ENCODE measurements around the gene SFT2D3. TPM values are rescaled to one million over a fixed set of nuclear protein-coding genes. Genes with fewer than 3 reads are reported as not detected.

Gene SFT2D3
- total RNA-seq, 1 experiment from 2014 or later: 4.7 TPM

GRCh38 chr2:127673291-127674069 lies 27.8 kb upstream of the SFT2D3 start:
- Histone ChIP-seq H3K56ac (ENCODE audit: insufficient read length, low read depth, low read length) (no peak overlapping the region), H3K9me3 (ENCODE audit: control insufficient read depth, low read depth, low read length) (no peaks in the 10 kb centered on the region), H3K27me3 (ENCODE audit: insufficient read depth, low read length) (peaks cover 13% of the 10 kb centered on the region), H2AK5ac (ENCODE audit: insufficient read length, low read length) (no peak overlapping the region), H3K4me2 (ENCODE audit: insufficient read depth, insufficient read length, low read length) (no peak overlapping the region), H3K23me2 (ENCODE audit: insufficient read length, low read depth, low read length, poor library complexity, severe bottlenecking) (peaks cover 6% of the 10 kb centered on the region), H2BK12ac (ENCODE audit: insufficient read length, low read depth, low read length) (no peak overlapping the region), H3K4ac (ENCODE audit: low read depth, low read length) (no peak overlapping the region), H3T11ph (ENCODE audit: low read length) (no peak overlapping the region), H2AFZ (ENCODE audit: low read length) (no peak overlapping the region), H3K18ac (ENCODE audit: insufficient read length, low read depth, low read length) (no peak overlapping the region), H3K79me1 (ENCODE audit: insufficient read depth, low read depth, low read length, poor library complexity, severe bottlenecking) (no peaks in the 10 kb centered on the region), H3K4me1 (ENCODE audit: insufficient read depth, low read length) (no peaks in the 10 kb centered on the region), H3K9ac (ENCODE audit: extremely low read depth, insufficient read length, low read length) (no peak overlapping the region), H4K20me1 (ENCODE audit: control insufficient read depth, insufficient read depth, insufficient read length) (no peaks in the 10 kb centered on the region), H3K27ac (ENCODE audit: insufficient read length, low read depth, low read length) (no peak overlapping the region), H2BK15ac (ENCODE audit: low read depth, low read length) (no peak overlapping the region), H3K79me2 (ENCODE audit: insufficient read depth, low read length) (no peaks in the 10 kb centered on the region), H2BK120ac (ENCODE audit: low read depth, low read length, poor library complexity, severe bottlenecking) (no peak overlapping the region), H2BK20ac (ENCODE audit: low read depth, low read length, poor library complexity, severe bottlenecking) (no peak overlapping the region), H4K5ac (ENCODE audit: insufficient read length, low read depth, low read length) (no peak overlapping the region), H2BK5ac (ENCODE audit: insufficient read length, low read length) (no peak overlapping the region), H4K91ac (ENCODE audit: insufficient read length, low read depth, low read length) (no peak overlapping the region), H3K23ac (ENCODE audit: insufficient read length, low read depth, low read length) (no peak overlapping the region), H4K8ac (replicated peaks; ENCODE audit: insufficient read length, low read depth, low read length) (no peak overlapping the region), H3K14ac (ENCODE audit: insufficient read depth, low read length) (no peak overlapping the region)
- WGBS (ENCODE audit: extremely low coverage, insufficient read length, low lambda C conversion rate): no CpG with 5 or more reads among the region's 17 CpGs
- Mint-ChIP-seq H3K4me1 (peaks cover 6 to 10% of the 10 kb centered on the region in 2 experiments; a peak in 3 of 4 replicates), H3K4me3 (peak overlapping the region; percentile 61 to 66; a peak in 3 of 5 replicates), H3K27ac (no peak overlapping the region), H3K36me3 (ENCODE audit: insufficient read depth in 1 of 3, low read depth in 3 of 3) (no peaks in the 10 kb centered on the region; a peak in 1 of 7 replicates), H3K27me3 (ENCODE audit: low read depth) (peaks cover 81% of the 10 kb centered on the region), H3K9me3 (no peaks in the 10 kb centered on the region)
- TF ChIP-seq, protein P1, sequence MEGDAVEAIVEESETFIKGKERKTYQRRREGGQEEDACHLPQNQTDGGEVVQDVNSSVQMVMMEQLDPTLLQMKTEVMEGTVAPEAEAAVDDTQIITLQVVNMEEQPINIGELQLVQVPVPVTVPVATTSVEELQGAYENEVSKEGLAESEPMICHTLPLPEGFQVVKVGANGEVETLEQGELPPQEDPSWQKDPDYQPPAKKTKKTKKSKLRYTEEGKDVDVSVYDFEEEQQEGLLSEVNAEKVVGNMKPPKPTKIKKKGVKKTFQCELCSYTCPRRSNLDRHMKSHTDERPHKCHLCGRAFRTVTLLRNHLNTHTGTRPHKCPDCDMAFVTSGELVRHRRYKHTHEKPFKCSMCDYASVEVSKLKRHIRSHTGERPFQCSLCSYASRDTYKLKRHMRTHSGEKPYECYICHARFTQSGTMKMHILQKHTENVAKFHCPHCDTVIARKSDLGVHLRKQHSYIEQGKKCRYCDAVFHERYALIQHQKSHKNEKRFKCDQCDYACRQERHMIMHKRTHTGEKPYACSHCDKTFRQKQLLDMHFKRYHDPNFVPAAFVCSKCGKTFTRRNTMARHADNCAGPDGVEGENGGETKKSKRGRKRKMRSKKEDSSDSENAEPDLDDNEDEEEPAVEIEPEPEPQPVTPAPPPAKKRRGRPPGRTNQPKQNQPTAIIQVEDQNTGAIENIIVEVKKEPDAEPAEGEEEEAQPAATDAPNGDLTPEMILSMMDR (conservative IDR thresholded peaks at IDR 0.05): no peak
- peak; percentile 28 for DNase-seq

Measured in H9 (cell line).